GM21526 (cell line): Measurements from ENCODE around the gene LYL1.

ENCODE experiments used
- ATAC-seq: cut with Tn5 transposase; IDR thresholded peaks from one replicate; pipeline ENCODE4 v1.9.1; 2021; ENCODE audit warnings: moderate library complexity; ENCODE audit not compliant: unreplicated experiment, low FRiP score

The LYL1 gene

GRCh38 chr19:13110099-13110610, 7.5 kb upstream of the LYL1 start:
- ATAC-seq: no peak

GRCh38 chr19:13109361-13110098, 6.9 kb upstream of the LYL1 start:
- ATAC-seq: no peak

- no peak for ATAC-seq
Observed at GRCh38 chr19:13104848-13105711, 2.4 kb upstream of the LYL1 start.

- no peak for ATAC-seq
Observed at GRCh38 chr19:13104360-13104847, 1.7 kb upstream of the LYL1 start.

- ATAC-seq: no peak
Observed at GRCh38 chr19:13103581-13104359, 1.1 kb upstream of the LYL1 start.

- peak; percentile 1 for ATAC-seq
Observed at GRCh38 chr19:13102416-13102665, 317 bp downstream of the LYL1 start.

GRCh38 chr19:13101590-13102415, 855 bp downstream of the LYL1 start:
- no peak for ATAC-seq

- ATAC-seq: no peak
Observed at GRCh38 chr19:13100841-13101589, 1.6 kb downstream of the LYL1 start.

GRCh38 chr19:13100031-13100588, 2.5 kb downstream of the LYL1 start:
- no peak for ATAC-seq

GRCh38 chr19:13099073-13099999, 3.3 kb downstream of the LYL1 start:
- ATAC-seq: no peak

GRCh38 chr19:13098277-13099072, 4.2 kb downstream of the LYL1 start:
- no peak for ATAC-seq

GRCh38 chr19:13097463-13098258, 5.0 kb downstream of the LYL1 start:
- no peak for ATAC-seq

- no peak for ATAC-seq
Observed at GRCh38 chr19:13097033-13097462, 5.6 kb downstream of the LYL1 start.

- ATAC-seq: no peak
Observed at GRCh38 chr19:13095934-13096927, 6.4 kb downstream of the LYL1 start.

- no peak for ATAC-seq
Observed at GRCh38 chr19:13095393-13095784, 7.3 kb downstream of the LYL1 start.
